GM19023 (cell line): ENCODE results near the gene SUZ12.
"Not testable (repeated sequence)": the region's sequence is repeated elsewhere in the genome, so short reads cannot be mapped to it uniquely, and the experiment has no call there.

Experiments used
- ATAC-seq: cut with Tn5 transposase; IDR thresholded peaks from one replicate; pipeline ENCODE4 v1.9.1; 2021; ENCODE audit warnings: mild to moderate bottlenecking, moderate library complexity; ENCODE audit not compliant: unreplicated experiment

SUZ12 gene

DNA sequence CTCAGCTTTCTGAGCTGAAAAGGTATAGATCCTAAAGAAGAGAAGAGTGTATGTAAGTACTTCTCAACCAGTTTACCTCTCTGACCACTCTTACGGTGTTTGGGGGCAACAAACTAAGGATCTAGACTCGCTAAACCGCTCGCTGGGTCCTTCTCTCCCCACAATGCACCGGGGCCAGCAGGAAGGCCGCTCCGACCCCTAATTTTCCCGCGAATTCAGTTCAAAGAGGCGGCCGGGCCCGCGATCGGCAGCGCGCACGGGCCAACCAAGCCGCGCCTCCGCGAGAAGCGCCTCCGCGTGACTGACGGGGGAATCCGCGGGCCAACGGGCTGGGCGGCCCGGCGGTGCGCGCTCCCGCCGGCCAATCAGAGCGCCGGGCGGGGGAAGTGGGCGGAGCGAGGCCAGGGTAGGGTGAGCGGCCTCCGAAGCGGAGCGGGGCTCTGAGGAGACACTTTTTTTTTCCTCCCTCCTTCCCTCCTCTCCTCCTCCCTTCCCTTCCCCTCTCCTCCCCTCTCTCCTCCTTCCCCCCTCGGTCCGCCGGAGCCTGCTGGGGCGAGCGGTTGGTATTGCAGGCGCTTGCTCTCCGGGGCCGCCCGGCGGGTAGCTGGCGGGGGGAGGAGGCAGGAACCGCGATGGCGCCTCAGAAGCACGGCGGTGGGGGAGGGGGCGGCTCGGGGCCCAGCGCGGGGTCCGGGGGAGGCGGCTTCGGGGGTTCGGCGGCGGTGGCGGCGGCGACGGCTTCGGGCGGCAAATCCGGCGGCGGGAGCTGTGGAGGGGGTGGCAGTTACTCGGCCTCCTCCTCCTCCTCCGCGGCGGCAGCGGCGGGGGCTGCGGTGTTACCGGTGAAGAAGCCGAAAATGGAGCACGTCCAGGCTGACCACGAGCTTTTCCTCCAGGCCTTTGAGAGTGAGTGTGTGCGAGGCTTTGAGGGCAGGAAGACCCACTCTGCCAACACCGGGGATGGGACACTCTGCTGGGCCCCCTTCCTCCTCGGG is at the start of gene SUZ12:
TSS of gene SUZ12 (plus strand) at position 393 of the 995 bp plus-strand sequence. CDS start at position 633, 240 bp downstream.
- peak; percentile 94 for ATAC-seq

- ATAC-seq = no peak
These were observed 48.7 kb upstream of the SUZ12 start for GRCh38 chr17:31888124-31888523.

DNA sequence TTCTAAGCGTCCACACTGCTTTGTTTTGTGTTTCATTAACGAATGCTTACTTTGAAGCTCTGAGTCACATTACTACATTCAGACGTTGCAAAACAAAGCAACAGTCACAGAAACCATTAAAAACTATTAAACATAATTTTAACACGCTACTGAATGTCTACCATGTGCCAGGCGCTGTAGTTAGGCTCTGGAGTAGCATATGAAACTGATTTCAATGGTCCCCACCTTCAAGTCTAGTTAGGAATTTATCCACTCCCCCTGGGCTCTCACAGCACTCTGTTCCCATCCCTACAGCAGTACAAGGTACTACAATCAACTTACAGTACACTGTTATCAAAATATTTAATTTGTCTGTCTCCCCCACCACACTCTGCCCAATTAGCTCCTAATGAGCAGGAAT is 35.9 kb upstream of the SUZ12 start:
- ATAC-seq = no peak

DNA sequence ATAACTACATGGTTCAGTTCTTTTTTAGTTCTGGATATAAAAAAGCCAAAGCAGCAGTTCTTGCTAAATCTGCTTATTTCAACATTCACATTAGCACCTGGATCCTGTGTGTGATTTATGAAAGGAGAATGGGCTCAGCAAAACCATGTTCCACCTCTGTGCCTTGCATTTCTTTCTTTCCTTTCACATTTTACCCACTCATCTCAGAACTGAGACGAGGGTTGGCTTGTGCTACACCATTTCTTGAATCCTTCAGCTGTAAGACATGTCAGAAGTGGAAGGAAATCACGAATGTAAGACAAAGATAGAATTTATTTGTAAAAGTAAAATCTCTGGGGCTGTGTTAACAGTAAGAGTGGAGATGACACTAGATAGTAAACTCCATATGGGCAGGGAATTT is 34.1 kb upstream of the SUZ12 start:
- no peak for ATAC-seq

- no peak for ATAC-seq
These were observed 33.4 kb upstream of the SUZ12 start for GRCh38 chr17:31903401-31903800.

DNA sequence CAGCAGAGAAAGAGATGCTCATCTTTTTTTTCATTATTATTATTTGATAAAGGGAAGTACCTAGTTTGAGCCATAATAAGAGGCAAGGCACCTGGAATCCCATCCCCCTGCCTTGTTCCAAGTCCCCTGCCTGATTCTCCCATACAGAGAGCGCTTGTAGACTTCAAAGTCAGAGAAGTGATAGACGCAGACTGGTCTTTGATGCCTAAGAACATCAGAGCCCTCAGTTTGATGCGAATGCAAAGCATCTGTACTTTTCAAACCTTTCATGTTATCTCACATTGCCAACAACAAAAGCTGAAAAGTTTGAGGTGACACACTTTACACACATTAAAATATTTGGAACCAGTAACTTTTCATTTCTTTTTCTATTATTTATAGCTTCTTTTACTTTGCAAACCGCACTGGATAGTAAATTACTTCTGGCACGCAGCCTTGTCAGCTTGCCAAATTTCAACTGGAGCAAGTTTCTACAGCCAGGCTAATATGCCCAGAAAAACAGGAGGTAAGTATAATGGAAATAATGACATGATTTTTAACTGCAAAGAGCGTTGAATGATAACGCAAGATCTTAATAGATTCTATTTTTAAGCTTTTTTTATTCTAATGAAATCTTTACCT is 29.4 kb upstream of the SUZ12 start:
- no peak for ATAC-seq

DNA sequence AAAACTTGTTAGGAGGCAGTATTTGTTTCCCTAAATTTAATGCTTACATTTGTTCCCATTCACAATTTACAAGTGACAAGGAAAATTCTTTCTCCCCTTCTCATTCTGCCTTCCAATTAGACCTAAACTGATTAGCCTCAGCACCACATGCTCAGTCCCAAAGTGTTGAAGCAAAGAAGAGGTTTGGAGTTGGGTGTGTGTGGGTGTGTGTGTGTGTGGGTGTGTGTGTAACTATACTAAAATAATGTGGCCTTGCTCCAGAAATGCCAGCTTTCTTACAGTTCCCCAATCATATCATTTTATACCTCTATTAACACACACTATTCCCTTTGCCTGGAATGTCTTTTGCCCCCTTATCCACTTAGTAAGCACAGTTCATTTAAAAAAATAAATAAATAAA is 28.4 kb upstream of the SUZ12 start:
- no peak for ATAC-seq

DNA sequence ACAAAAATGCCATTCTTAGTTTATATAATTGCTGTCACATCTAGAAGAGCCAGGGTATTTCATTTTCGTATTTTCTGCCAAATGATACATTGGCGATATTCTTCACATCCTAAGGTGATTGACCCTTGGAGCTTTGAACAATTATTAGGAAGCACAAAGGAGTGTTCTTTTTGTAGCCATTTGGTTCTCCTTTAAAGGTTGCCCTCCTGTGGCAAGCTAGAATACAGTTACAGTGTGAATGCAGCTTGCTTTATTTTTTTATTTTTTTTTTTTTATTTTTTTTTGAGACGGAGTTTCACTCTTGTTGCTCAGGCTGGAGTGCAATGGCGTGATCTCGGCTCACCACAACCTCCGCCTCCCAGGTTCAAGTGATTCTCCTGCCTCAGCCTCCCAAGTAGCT is 24.1 kb upstream of the SUZ12 start:
- ATAC-seq = not testable (repeated sequence)

- ATAC-seq = no peak
These were observed 21.2 kb upstream of the SUZ12 start for GRCh38 chr17:31915456-31916100.

DNA sequence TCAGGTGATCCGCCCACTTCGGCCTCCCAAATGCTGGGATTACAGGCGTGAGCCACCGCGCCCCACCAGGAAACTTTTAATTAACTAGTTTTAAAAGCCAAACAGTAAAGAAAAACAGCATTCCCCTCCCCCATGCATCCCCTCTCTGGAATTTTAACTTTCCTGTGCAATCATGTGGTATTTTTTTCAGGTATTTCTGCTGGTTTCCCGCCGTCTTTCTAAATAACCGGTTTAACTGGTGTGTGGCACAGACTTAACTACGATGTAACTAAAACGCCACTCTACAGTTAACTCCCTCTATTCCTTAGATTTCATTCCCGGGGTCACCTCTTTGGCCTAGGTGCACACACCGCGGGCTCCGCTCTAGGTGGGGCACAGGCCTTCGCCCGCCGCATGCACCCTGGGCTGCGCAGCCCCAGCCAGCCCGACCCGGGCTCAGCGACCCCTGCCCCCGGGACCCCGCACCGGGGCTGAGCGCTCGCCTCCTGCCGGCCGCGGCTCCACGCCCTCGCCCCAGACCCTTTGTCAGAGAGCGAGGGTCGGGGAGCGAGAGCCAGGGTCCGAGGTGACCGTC is 20.2 kb upstream of the SUZ12 start:
- ATAC-seq = no peak

GRCh38 chr17:31917065-31917529 is 19.7 kb upstream of the SUZ12 start:
- ATAC-seq = no peak

DNA sequence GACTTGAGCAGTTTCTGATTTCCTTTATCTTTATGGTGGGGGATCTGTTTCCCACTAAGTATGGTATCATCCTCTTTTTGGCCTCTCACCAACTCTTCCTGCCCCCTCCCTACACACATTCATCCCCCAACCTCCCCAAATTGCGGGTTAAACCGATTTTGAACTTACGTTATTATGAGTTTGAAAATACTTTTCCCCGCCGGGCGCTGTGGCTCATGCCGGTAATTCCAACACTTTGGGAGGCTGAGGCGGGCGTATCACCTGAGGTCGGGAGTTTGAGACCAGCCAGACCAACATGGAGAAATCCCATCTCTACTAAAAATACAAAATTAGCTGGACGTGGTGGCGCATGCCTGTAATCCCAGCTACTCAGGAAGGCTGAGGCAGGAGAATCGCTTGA is 19.1 kb upstream of the SUZ12 start:
- ATAC-seq = not testable (repeated sequence)

GRCh38 chr17:31918701-31919128 is 18.1 kb upstream of the SUZ12 start:
- no peak for ATAC-seq

- no peak for ATAC-seq
These were observed 16.8 kb upstream of the SUZ12 start for GRCh38 chr17:31919802-31920525.

GRCh38 chr17:31926100-31926729 is 10.6 kb upstream of the SUZ12 start:
- no peak for ATAC-seq

DNA sequence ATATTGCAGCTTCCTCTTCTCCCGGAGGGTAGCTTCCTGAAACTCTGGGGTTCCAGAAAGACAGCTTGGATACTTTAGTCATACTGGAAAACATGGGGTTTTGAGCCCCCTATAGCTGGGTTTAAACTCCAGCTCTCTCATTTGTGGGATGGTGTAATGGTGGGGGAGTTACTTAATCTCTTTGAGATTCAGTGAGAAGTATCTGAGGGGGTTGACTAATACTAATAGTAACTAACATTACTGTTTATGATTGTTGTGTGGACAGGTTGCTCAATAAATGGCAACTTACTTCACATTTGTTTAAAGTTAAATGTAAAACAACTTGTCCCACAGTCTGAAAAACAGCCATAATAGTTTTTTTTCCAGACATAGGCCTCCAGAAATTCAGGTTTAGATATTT is 5.1 kb upstream of the SUZ12 start:
- ATAC-seq = no peak

GRCh38 chr17:31935512-31935911 is 1.3 kb upstream of the SUZ12 start:
- ATAC-seq = no peak

DNA sequence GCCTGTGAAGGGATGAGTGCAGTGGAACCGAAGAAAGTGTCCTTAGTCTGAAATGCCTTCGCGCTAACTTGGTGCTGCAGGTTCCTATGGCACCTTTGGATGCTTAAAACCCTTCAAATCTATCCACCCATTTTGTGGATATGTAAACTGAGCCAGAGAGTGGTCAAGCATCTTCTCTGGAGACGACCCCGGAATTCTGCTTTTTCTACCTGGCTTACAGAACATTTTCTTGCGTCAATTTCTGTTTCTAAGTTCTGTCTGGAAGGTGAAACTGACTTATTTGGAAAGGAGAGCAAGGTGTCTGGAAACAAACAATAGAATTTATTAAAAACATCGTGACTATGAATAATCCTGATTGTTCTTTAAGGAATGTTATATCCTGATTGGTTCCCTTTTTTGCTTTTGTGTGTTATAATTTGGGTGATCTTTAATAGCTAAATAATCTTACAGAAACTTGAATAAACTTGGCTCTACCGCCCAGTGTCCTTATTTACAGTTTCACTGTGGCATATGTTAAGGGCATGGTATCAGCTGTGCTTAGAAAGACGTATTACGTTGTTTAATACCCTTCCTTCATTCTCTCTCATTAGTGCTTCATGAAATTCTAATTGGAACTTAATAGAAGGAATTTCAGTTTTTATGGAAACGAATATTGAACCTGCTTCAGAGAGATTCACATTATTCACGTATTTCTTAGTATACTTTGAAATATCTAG is 1.3 kb downstream of the SUZ12 start:
- ATAC-seq = not testable (repeated sequence)

- not testable (repeated sequence) for ATAC-seq
These were observed 5.1 kb downstream of the SUZ12 start for GRCh38 chr17:31941916-31942315.
